Type B pancreatic cell (in vitro differentiated cells): ENCODE measurements around the gene IRS1. TPM values are rescaled to one million over a fixed set of nuclear protein-coding genes. Genes with fewer than 3 reads are reported as not detected.

Experiments used
- DNase-seq: peaks from one replicate; pipeline ENCODE4 v3.0.0; 2021; ENCODE audit warnings: mixed read lengths; ENCODE audit not compliant: unreplicated experiment; ENCODE audit errors: extremely low spot score
- H3K27ac Mint-ChIP-seq: 2 replicates; pipeline ENCODE4 v1.8.0; 2021; ENCODE audit warnings: mild to moderate bottlenecking, mixed read lengths
- H3K27me3 Mint-ChIP-seq: 2 replicates; pipeline ENCODE4 v1.8.0; 2021; ENCODE audit warnings: mixed read lengths
- H3K36me3 Mint-ChIP-seq: 2 replicates; pipeline ENCODE4 v1.8.0; 2021; ENCODE audit warnings: mixed read lengths
- H3K4me1 Mint-ChIP-seq: one replicate; pipeline ENCODE4 v1.8.0; 2021; ENCODE audit warnings: mixed read lengths; ENCODE audit not compliant: unreplicated experiment
- H3K4me3 Mint-ChIP-seq: 2 replicates; pipeline ENCODE4 v1.8.0; 2021; ENCODE audit warnings: mild to moderate bottlenecking, mixed read lengths
- H3K9me3 Mint-ChIP-seq: 2 replicates; pipeline ENCODE4 v1.8.0; 2021; ENCODE audit warnings: mixed read lengths
- total RNA-seq: library from RNA; stranded (reverse); gene quantifications from 2 replicates; pipeline ENCODE4 v1.2.1, GENCODE V29; 2021; ENCODE audit warnings: low replicate concordance
- TF ChIP-seq, protein P1 (sequence below): fragments of 200-600 bp; sonication (generic); conservative IDR thresholded peaks from 2 replicates; pipeline ENCODE4 v1.5.0; 2021; ENCODE audit warnings: antibody characterized with exemption, mild to moderate bottlenecking

IRS1 gene
- total RNA-seq, 1 donor from 2014 or later: 25.9 TPM

DNA sequence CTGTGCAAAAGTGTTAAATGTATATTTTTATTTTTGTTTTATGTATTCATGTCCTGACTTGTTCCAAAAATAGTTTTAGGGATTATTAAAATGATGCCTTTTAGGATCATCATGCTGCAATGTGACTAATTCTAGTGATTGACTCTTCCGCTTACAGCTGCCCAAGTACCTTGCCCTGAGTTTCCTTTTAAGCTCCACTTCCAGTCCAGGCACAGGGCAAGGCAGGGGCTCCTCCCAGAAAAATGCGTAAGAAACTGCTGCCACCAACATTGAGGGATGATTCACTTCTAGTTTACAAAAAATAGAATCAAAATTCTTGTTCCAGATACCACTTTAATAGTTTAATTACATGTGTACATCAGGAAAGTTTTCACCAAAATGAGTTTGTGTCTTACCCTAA is 116.4 kb downstream of the IRS1 start:
- Mint-ChIP-seq H3K4me3 (no peak overlapping the region), H3K27me3 (no peaks in the 10 kb centered on the region), H3K4me1 (peaks cover 4% of the 10 kb centered on the region), H3K27ac (no peak overlapping the region), H3K36me3 (no peaks in the 10 kb centered on the region), H3K9me3 (no peaks in the 10 kb centered on the region)
- TF ChIP-seq, protein P1, sequence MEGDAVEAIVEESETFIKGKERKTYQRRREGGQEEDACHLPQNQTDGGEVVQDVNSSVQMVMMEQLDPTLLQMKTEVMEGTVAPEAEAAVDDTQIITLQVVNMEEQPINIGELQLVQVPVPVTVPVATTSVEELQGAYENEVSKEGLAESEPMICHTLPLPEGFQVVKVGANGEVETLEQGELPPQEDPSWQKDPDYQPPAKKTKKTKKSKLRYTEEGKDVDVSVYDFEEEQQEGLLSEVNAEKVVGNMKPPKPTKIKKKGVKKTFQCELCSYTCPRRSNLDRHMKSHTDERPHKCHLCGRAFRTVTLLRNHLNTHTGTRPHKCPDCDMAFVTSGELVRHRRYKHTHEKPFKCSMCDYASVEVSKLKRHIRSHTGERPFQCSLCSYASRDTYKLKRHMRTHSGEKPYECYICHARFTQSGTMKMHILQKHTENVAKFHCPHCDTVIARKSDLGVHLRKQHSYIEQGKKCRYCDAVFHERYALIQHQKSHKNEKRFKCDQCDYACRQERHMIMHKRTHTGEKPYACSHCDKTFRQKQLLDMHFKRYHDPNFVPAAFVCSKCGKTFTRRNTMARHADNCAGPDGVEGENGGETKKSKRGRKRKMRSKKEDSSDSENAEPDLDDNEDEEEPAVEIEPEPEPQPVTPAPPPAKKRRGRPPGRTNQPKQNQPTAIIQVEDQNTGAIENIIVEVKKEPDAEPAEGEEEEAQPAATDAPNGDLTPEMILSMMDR: no peak
- no peak for DNase-seq

Other genes with a start within 250 kb of the IRS1 start
- 32.0 and 34.9 TPM in 2 replicates for gene RHBDD1, start 36.2 kb upstream of the IRS1 start, total RNA-seq